H9 (cell line): Measurements from ENCODE around the gene TSPAN8. TPM values are rescaled to one million over a fixed set of nuclear protein-coding genes. Genes with fewer than 3 reads are reported as not detected.

Source experiments
- DNase-seq: peaks from one replicate; pipeline ENCODE4 v3.0.0-alpha.2; 2017
- H2AFZ ChIP-seq: one replicate; pipeline ENCODE4 v1.6.1; 2013; ENCODE audit warnings: mild to moderate bottlenecking, low read length, control low read depth, moderate library complexity
- H2AK5ac ChIP-seq: 2 replicates; pipeline ENCODE4 v1.6.1; 2013; ENCODE audit warnings: low read length, control low read depth, mixed read lengths; ENCODE audit not compliant: insufficient read length
- H2BK120ac ChIP-seq: one replicate; pipeline ENCODE4 v1.6.1; 2013; ENCODE audit warnings: low read depth, mild to moderate bottlenecking, low read length, control low read depth, inconsistent platforms; ENCODE audit not compliant: poor library complexity, severe bottlenecking
- H2BK12ac ChIP-seq: 2 replicates; pipeline ENCODE4 v1.6.1; 2013; ENCODE audit warnings: low read length, control low read depth, mixed read lengths, low read depth; ENCODE audit not compliant: insufficient read length
- H2BK15ac ChIP-seq: 2 replicates; pipeline ENCODE4 v1.6.1; 2013; ENCODE audit warnings: low read depth, low read length, control low read depth
- H2BK20ac ChIP-seq: one replicate; pipeline ENCODE4 v1.6.1; 2013; ENCODE audit warnings: low read depth, mild to moderate bottlenecking, low read length, control low read depth, inconsistent platforms; ENCODE audit not compliant: poor library complexity, severe bottlenecking
- H2BK5ac ChIP-seq: 2 replicates; pipeline ENCODE4 v1.6.1; 2013; ENCODE audit warnings: low read length, control low read depth, mixed read lengths; ENCODE audit not compliant: insufficient read length
- H3K14ac ChIP-seq: 2 replicates; pipeline ENCODE4 v1.6.1; 2013; ENCODE audit warnings: low read length, control low read depth; ENCODE audit not compliant: insufficient read depth
- H3K18ac ChIP-seq: 2 replicates; pipeline ENCODE4 v1.6.1; 2013; ENCODE audit warnings: low read depth, mild to moderate bottlenecking, mixed read lengths, low read length, control low read depth; ENCODE audit not compliant: insufficient read length
- H3K23ac ChIP-seq: 2 replicates; pipeline ENCODE4 v1.6.1; 2013; ENCODE audit warnings: low read length, control low read depth, mixed read lengths, low read depth; ENCODE audit not compliant: insufficient read length
- H3K23me2 ChIP-seq: 2 replicates; pipeline ENCODE4 v1.6.1; 2013; ENCODE audit warnings: low read depth, mild to moderate bottlenecking, mixed read lengths, low read length, control low read depth; ENCODE audit not compliant: insufficient read length, poor library complexity, severe bottlenecking
- H3K27ac ChIP-seq: 2 replicates; pipeline ENCODE4 v1.5.1; 2013; ENCODE audit warnings: low read length, control low read depth, mixed read lengths, low read depth; ENCODE audit not compliant: insufficient read length
- H3K27me3 ChIP-seq: 2 replicates; pipeline ENCODE4 v1.6.1; 2013; ENCODE audit warnings: low read length, control low read depth, inconsistent platforms; ENCODE audit not compliant: insufficient read depth
- H3K4ac ChIP-seq: 2 replicates; pipeline ENCODE4 v1.6.1; 2013; ENCODE audit warnings: low read depth, mild to moderate bottlenecking, control low read depth, inconsistent platforms, low read length, moderate library complexity
- H3K4me1 ChIP-seq: 2 replicates; pipeline ENCODE4 v1.6.1; 2013; ENCODE audit warnings: low read length, control low read depth, inconsistent platforms; ENCODE audit not compliant: insufficient read depth
- H3K4me2 ChIP-seq: 2 replicates; pipeline ENCODE4 v1.6.1; 2013; ENCODE audit warnings: low read length, control low read depth, mixed read lengths; ENCODE audit not compliant: insufficient read length, insufficient read depth
- H3K56ac ChIP-seq: 2 replicates; pipeline ENCODE4 v1.6.1; 2013; ENCODE audit warnings: low read depth, mild to moderate bottlenecking, mixed read lengths, low read length, control low read depth; ENCODE audit not compliant: insufficient read length
- H3K79me1 ChIP-seq: 2 replicates; pipeline ENCODE4 v1.6.1; 2013; ENCODE audit warnings: low read depth, mild to moderate bottlenecking, moderate library complexity, low read length, control low read depth, inconsistent platforms; ENCODE audit not compliant: insufficient read depth, poor library complexity, severe bottlenecking
- H3K79me2 ChIP-seq: 2 replicates; pipeline ENCODE4 v1.6.1; 2013; ENCODE audit warnings: low read length, control low read depth, inconsistent platforms; ENCODE audit not compliant: insufficient read depth
- H3K9ac ChIP-seq: 2 replicates; pipeline ENCODE4 v1.6.1; 2013; ENCODE audit warnings: low read length, control low read depth, mixed read lengths; ENCODE audit not compliant: insufficient read length; ENCODE audit errors: extremely low read depth
- H3K9me3 ChIP-seq: one replicate; pipeline ENCODE4 v1.6.1; 2013; ENCODE audit warnings: low read depth, low read length, inconsistent platforms; ENCODE audit not compliant: control insufficient read depth
- H3T11ph ChIP-seq: one replicate; pipeline ENCODE4 v1.6.1; 2013; ENCODE audit warnings: mild to moderate bottlenecking, low read length, control low read depth, inconsistent platforms
- H4K20me1 ChIP-seq: one replicate; pipeline ENCODE4 v1.6.1; 2013; ENCODE audit not compliant: control insufficient read depth, insufficient read length, insufficient read depth
- H4K5ac ChIP-seq: 2 replicates; pipeline ENCODE4 v1.6.1; 2013; ENCODE audit warnings: low read depth, mild to moderate bottlenecking, mixed read lengths, low read length, control low read depth; ENCODE audit not compliant: insufficient read length
- H4K8ac ChIP-seq: replicated peaks from 2 replicates; pipeline ENCODE4 v1.6.1; 2013; ENCODE audit warnings: low read length, control low read depth, mixed read lengths, low read depth; ENCODE audit not compliant: insufficient read length
- H4K91ac ChIP-seq: 2 replicates; pipeline ENCODE4 v1.6.1; 2013; ENCODE audit warnings: low read depth, mild to moderate bottlenecking, moderate library complexity, mixed read lengths, low read length, control low read depth; ENCODE audit not compliant: insufficient read length
- H3K27ac Mint-ChIP-seq, 3 experiments: 2 replicates in 2 of 3; 3 replicates in 1 of 3; pipeline ENCODE4 v1.8.0; 2020 to 2021; ENCODE audit warnings: mixed read lengths in 3 of 3, mild to moderate bottlenecking in 1 of 3, moderate library complexity in 1 of 3
- H3K27me3 Mint-ChIP-seq: 2 replicates; pipeline ENCODE4 v1.8.0; 2021; ENCODE audit warnings: low read depth, mild to moderate bottlenecking, moderate library complexity, mixed read lengths
- H3K36me3 Mint-ChIP-seq, 3 experiments: 2 replicates in 2 of 3; 3 replicates in 1 of 3; pipeline ENCODE4 v1.8.0; 2020 to 2021; ENCODE audit warnings: low read depth in 3 of 3, mixed read lengths in 3 of 3; ENCODE audit not compliant: insufficient read depth in 1 of 3
- H3K4me1 Mint-ChIP-seq, 2 experiments: 2 replicates each; pipeline ENCODE4 v1.8.0; 2020; ENCODE audit warnings: mixed read lengths in 2 of 2
- H3K4me3 Mint-ChIP-seq, 2 experiments: 2 replicates in 1 of 2; 3 replicates in 1 of 2; pipeline ENCODE4 v1.8.0; 2020 to 2021; ENCODE audit warnings: mild to moderate bottlenecking in 2 of 2, mixed read lengths in 2 of 2, moderate library complexity in 1 of 2
- H3K9me3 Mint-ChIP-seq, 2 experiments: 2 replicates in 1 of 2; 3 replicates in 1 of 2; pipeline ENCODE4 v1.8.0; 2020; ENCODE audit warnings: mild to moderate bottlenecking in 2 of 2, mixed read lengths in 2 of 2, moderate library complexity in 1 of 2
- WGBS: extraction: QIAGEN DNeasy Blood & Tissue Kit; methylation state at CpG from one replicate; pipeline ENCODE4 v1.1.7; 2013; ENCODE audit warnings: missing lambda C conversion rate, low lambda C conversion rate, mixed read lengths; ENCODE audit not compliant: insufficient read length; ENCODE audit errors: extremely low coverage; 5-methylcytosine and 5-hydroxymethylcytosine counted together
- long read RNA-seq: library from polyadenylated mRNA; unstranded; transcript quantifications from one replicate; pipeline ENCODE4 v2.0.0, GENCODE V29; 2020
- total RNA-seq: library from RNA; stranded (reverse); gene quantifications from 2 replicates; pipeline ENCODE4 v1.2.1, GENCODE V29; 2021
- TF ChIP-seq, protein P1 (sequence below): fragments of 200-600 bp; sonication (generic); conservative IDR thresholded peaks from 3 replicates; pipeline ENCODE4 v1.8.0; 2021; ENCODE audit warnings: antibody characterized with exemption, mild to moderate bottlenecking

Gene TSPAN8
- not detected in 2 replicates for total RNA-seq
- long read RNA-seq = 0 reads

DNA sequence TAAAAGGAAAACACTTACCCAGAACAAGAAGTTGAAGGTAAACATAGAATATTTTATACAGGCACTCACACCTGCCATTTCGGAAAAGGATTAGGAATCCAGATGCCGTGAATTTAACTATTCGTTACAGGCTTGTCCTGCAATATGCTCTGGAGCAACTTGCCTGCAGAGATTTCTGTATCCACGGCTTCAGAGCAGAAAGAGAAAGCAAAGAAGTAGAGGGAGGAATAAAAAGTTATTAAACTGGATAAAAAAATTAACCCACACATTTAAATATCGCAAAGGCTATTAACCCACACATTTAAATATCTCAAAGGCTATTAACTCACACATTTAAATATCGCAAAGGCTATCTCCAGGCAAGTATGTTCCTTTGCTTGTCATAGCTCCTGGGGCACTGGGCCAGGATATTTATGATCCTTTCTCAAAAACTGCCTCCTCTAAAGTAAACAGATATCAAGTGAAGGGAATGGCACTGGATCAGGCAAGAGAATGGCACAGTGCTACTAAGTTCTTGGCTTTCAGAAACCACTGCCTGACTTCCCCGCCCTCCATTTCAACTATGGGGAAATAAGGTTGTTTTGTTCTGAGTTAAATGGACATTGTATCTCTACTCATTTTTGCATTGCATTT lies at the start of gene TSPAN8:
Gene TSPAN8, minus strand, starts transcription at position 399 of the 633 bp plus-strand sequence. Its CDS starts 321 bp downstream, at position 78.
- no peak within 1 kb of the TSS for H3K4ac ChIP-seq
- peak within 1 kb of the TSS in 1 of 3 experiments; percentile 65; a peak in 2 of 7 replicates for H3K27ac Mint-ChIP-seq
- no peak within 1 kb of the TSS for H2BK15ac ChIP-seq
- H4K5ac ChIP-seq = no peak within 1 kb of the TSS
- H4K91ac ChIP-seq = no peak within 1 kb of the TSS
- H4K20me1 ChIP-seq = no peaks in the 10 kb centered on the region
- no peak within 1 kb of the TSS for H3K27ac ChIP-seq
- no peak within 1 kb of the TSS for H3K4me3 Mint-ChIP-seq
- no peak for DNase-seq
- H3K36me3 Mint-ChIP-seq = no peaks in the 10 kb centered on the region; a peak in 1 of 7 replicates
- no peak within 1 kb of the TSS for H3K4me2 ChIP-seq
- peaks cover 3 to 9% of the 10 kb centered on the region in 2 experiments; a peak in 2 of 4 replicates for H3K4me1 Mint-ChIP-seq
- H2BK20ac ChIP-seq = no peak within 1 kb of the TSS
- no peak within 1 kb of the TSS for H2BK5ac ChIP-seq
- H3K9me3 ChIP-seq = no peaks in the 10 kb centered on the region
- H3K14ac ChIP-seq = no peak within 1 kb of the TSS
- no peak within 1 kb of the TSS for H2BK120ac ChIP-seq
- no CpG with 5 or more reads among the region's 7 CpGs for WGBS
- no peaks in the 10 kb centered on the region for H3K9me3 Mint-ChIP-seq
- H3K9ac ChIP-seq = no peak within 1 kb of the TSS
- H4K8ac ChIP-seq = no peak within 1 kb of the TSS
- H3T11ph ChIP-seq = no peak within 1 kb of the TSS
- H2AK5ac ChIP-seq = no peak within 1 kb of the TSS
- H3K79me2 ChIP-seq = no peaks in the 10 kb centered on the region
- H3K56ac ChIP-seq = no peak within 1 kb of the TSS
- no peaks in the 10 kb centered on the region for H3K4me1 ChIP-seq
- no peaks in the 10 kb centered on the region for H3K27me3 ChIP-seq
- no peaks in the 10 kb centered on the region for H3K79me1 ChIP-seq
- no peaks in the 10 kb centered on the region for H3K27me3 Mint-ChIP-seq
- H2AFZ ChIP-seq = peak within 1 kb of the TSS; percentile 29
- no peaks in the 10 kb centered on the region for H3K23me2 ChIP-seq
- no peak within 1 kb of the TSS for H3K23ac ChIP-seq
- no peak within 1 kb of the TSS for H3K18ac ChIP-seq
- no peak within 1 kb of the TSS for H2BK12ac ChIP-seq
- TF ChIP-seq, protein P1, sequence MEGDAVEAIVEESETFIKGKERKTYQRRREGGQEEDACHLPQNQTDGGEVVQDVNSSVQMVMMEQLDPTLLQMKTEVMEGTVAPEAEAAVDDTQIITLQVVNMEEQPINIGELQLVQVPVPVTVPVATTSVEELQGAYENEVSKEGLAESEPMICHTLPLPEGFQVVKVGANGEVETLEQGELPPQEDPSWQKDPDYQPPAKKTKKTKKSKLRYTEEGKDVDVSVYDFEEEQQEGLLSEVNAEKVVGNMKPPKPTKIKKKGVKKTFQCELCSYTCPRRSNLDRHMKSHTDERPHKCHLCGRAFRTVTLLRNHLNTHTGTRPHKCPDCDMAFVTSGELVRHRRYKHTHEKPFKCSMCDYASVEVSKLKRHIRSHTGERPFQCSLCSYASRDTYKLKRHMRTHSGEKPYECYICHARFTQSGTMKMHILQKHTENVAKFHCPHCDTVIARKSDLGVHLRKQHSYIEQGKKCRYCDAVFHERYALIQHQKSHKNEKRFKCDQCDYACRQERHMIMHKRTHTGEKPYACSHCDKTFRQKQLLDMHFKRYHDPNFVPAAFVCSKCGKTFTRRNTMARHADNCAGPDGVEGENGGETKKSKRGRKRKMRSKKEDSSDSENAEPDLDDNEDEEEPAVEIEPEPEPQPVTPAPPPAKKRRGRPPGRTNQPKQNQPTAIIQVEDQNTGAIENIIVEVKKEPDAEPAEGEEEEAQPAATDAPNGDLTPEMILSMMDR = no peak
